Fibroblast of mammary gland (primary cell): Measurements from ENCODE around the gene LRRC28.

Source experiments
- DNase-seq: peaks from one replicate; pipeline ENCODE4 v3.0.0-alpha.2; 2010; ENCODE audit warnings: low read depth
- H3K4me3 ChIP-seq: 2 replicates; pipeline ENCODE4 v1.5.1; 2011; ENCODE audit warnings: low read depth, mild to moderate bottlenecking, low read length, moderate library complexity; ENCODE audit not compliant: control insufficient read depth
- CTCF ChIP-seq: conservative IDR thresholded peaks from 2 replicates; pipeline ENCODE4 v1.5.1; 2011; ENCODE audit warnings: low read depth, low read length, inconsistent platforms; ENCODE audit not compliant: control insufficient read depth, insufficient read depth

Gene LRRC28

GRCh38 chr15:99369196-99369595 is 117.9 kb downstream of the LRRC28 start:
- no peak overlapping the region for H3K4me3 ChIP-seq
- DNase-seq: no peak
- TF ChIP-seq CTCF: no peak

- no peak for TF ChIP-seq CTCF
- no peak overlapping the region for H3K4me3 ChIP-seq
- DNase-seq: peak; percentile 22
Measured at GRCh38 chr15:99371180-99372103, 120.2 kb downstream of the LRRC28 start.

- no peak overlapping the region for H3K4me3 ChIP-seq
- peak; percentile 28 for TF ChIP-seq CTCF
- DNase-seq: peak; percentile 50
Measured at GRCh38 chr15:99385005-99385669, 133.9 kb downstream of the LRRC28 start.

GRCh38 chr15:99385865-99386264 is 134.6 kb downstream of the LRRC28 start:
- TF ChIP-seq CTCF: no peak
- DNase-seq: peak; percentile 69
- H3K4me3 ChIP-seq: no peak overlapping the region

- H3K4me3 ChIP-seq: no peak overlapping the region
- DNase-seq: no peak
- no peak for TF ChIP-seq CTCF
Measured at GRCh38 chr15:99386391-99386790, 135.1 kb downstream of the LRRC28 start.

- no peak for DNase-seq
- H3K4me3 ChIP-seq: no peak overlapping the region
- no peak for TF ChIP-seq CTCF
Measured at GRCh38 chr15:99387421-99388168, 136.3 kb downstream of the LRRC28 start.
